NCI-H526 (cell line): Measurements from ENCODE around the gene NAP1L4.
"Not testable (repeated sequence)": the region's sequence is repeated elsewhere in the genome, so short reads cannot be mapped to it uniquely, and the experiment has no call there.

Source experiments
- DNase-seq, 2 experiments: peaks; one replicate each; lab custom pipeline; 2025; lab: John Stamatoyannopoulos, UW

Gene NAP1L4

DNA sequence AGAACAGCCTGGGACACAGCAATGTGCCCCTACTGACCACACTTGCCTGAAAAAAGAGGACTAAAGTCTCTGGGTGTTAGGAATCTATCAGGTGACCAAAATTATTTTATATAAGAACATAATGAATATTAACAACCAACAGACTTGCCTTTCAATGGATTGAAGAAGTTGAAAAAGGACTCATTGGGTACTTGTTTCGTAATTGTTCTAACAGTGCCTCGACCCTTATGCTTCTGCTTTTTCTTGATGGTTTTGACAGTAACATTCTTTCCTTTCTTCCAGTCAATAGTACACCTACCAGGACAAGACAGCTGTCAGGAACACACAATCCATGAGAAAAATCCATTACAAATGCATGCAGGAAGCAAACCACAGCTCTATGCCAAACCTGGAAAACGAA lies 33.9 kb downstream of the NAP1L4 start:
- DNase-seq: no peak

DNA sequence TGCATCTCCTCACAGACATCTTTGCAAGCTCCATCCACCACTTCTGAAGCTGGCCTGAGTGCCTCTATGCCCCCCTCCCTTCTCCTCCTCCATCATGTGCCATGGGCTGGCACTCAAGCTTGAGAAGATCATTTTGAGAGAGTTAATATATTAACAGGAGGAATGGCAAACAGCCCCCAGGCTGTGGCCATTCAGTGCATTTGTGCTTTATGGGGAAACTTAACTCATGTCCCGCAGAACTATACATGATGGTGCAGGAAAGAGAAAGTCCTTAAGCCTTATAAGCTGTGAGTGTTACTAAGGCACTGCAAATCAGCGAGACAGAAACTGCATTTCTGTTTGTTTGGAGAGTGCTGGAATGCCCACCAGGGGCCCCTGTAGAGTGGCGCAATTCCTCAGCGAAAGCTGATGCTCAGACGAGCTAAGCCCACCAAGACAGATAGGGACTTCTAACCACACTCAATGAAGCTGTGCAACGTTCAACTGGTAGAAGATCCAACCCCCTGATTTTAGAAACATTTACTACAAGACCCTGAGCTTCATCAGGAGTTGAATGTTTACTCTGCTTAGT lies 36.1 kb downstream of the NAP1L4 start:
- DNase-seq: no peak

DNA sequence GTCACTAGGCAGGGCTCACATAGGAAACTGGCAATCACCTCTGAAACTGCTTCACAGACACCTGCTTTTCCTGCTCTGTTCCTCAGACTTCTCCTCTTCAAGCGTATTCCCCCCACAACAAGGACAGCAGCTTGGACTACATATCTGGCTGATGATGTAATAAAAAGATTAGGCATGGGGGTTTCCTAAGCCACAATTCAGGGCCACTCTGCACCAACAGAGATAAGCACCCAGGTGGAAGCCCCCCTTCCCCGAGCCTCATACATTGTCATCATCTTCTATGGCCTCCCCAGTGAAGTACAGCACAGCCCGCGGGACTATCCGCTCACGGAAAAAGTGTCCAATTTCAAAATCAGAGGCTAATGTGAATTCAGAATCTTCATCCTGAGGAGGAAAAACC lies 37.9 kb downstream of the NAP1L4 start:
- DNase-seq: no peak

DNA sequence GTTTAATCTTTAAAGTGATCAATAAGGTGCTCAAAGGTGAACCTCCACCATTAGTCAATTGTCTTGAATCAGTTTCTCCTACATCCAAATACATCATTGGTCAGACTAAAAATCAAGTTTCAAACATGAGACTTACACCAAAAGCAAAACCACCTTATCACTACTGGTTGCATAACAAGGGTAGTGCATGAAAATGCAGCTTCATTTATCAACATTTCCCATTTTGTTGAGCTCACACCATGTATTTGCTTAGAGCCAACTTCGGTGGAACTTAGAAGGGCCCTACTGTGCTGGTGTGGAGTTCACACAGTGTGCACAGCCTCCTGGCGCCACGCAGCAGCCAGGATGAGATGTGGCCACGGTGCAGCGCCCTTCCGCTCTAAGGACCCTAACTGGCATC lies 39.8 kb downstream of the NAP1L4 start:
- DNase-seq: no peak

DNA sequence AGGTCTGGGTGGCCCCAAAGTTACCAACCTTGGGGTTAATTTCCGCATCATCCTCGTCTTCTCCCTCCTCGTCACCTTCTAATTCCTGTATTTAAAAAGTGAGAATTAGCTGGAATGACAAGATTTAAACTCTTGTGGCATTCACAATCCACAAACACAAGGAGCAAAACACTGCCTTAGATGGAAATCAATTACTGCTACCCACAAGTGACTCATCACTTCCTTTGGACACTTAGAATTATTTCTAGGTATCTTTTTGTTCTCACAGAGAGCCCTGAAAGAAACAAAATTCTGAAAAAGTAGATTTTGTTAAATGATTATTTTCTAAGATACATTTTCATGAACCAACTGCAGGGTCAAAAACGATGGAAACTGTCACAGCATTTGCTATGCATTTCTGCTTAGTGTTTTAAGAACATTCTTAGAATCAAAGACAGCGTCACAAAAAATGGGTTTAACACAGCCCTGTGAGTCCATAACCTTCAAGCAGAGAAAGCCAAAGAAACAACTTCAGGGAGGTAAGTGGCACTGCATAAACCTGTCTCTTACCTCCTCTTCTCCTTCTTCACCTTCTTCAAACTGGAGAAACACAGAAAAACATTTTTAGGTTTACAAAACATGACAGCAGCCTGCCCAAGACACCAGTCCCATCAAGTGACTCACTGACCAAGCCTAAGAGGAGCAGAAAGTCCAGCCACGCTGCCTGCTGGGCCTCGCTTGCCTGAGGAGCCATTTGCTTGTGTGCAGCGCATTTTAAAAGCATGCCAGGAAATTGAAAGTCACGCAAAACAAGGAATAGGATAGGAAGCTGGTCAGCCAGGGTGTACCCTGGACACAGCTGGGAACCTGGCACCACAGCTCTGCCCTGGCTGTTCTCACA lies 40.7 kb downstream of the NAP1L4 start:
- DNase-seq: no peak

DNA sequence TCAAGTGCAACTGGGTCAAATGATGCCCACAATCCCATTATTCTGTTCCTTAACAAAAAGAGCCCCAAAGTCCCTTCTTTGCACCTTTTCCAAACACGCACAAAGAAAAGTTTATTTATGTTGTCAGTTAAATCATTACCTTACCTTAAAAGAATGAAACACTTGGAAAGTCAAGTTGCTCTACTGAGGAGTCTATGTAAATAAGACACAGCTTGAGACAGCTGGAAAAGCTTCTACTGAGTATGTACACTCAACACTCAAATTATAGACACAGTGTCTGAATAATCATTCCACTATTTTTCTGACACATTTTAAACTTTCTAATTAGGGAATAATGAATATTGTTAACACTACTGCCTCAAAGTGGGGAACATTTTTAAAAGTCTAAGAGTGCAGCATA lies 41.3 kb downstream of the NAP1L4 start:
- DNase-seq: no peak

DNA sequence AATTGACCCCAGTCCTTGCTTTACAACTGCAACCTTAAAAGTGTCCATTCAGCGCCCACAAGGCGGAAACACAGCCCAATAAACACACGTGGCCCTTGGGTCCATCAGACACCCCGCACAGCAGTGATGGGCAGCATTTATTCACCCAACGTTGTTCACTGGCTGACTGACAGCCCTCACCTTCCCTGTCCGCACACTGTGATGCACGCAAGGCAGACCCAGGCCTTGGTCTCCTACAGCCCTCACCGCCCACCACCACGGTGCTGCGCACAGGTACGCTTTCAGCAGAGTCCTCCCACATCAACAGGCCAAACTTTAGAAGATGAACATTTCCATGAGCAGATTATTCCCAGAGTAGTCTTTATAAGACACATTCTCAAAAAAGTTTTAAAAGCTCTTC lies 42.2 kb downstream of the NAP1L4 start:
- DNase-seq: no peak

DNA sequence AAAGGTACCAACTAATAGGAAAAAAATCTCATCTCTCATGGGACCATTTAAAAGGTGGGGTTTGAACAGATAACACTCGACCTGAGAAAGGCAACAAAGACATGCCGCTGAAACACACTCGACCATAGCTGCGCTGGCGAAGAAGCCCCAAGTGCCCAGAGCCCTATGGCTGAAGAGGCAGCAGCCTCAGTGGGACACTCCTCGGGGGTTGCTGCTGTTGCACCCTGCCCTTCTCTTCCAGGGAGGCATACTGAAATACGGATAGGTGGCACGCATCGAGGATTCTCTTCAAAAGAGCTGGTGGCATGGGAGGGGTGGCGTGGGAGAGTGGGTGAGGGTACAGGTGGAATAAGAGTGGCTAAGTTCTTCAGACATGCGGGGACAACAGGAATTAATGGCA lies 44.4 kb downstream of the NAP1L4 start:
- no peak for DNase-seq

DNA sequence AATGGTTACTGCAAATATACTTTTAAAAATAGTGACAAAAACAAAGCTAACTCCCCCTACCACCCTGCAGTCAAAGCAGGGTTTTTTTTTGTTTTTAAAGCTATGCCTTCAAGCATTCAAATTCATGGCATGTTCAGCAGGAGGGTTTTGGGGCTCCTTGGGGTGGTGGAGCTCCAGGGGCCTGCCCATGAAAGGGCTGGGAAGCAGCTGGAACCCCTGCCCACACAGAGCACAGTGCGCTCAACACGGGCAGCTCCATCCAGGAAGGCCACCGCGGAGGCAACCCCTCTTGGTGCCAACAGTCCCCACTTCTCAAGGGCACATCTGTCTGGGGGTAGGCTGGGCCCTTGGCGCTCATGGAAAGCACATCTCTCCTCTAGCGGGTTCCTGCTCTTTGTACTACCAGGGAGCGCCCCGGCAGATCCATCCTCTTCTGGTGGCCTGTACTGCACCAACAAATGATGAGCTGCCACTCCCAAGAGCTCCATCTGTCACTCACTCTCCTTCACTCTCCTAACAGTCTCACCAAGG lies 46.3 kb downstream of the NAP1L4 start:
- no peak for DNase-seq

DNA sequence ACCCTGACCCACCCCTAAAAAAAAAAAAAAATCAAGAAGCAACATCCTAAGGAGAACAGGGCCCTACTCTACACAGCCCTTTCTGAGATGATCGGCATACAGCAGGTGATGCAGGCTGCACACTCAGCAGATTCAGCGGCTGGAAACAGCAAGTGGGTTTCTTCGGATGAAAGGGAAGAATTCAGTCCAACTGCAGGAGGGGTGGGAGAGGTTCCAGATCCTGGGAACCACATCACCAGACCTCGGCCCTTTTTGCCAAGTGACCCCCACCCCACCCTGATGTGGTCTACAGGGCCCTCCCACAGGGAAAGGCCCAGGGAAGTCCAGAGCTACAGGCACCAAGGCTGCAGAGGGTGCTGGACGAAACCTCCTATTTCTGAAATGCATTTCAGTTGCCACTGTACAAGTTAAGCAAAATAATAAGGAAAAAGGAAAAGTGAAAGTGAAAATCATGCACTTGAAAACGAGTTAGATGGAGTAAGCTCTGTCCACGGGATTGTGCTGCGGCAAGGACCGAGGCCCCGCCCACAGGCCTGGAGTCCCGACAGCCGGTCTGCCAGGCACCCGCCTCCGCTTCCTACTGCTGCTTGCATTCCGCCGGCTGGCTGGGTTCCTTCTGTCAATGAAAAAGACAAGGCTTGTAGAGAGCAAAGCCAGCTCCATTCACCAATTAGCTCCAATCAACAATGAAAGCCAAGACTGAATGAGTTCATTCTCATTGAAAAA lies 46.9 kb downstream of the NAP1L4 start:
- DNase-seq: peak in 1 of 2 experiments; percentile 52

DNA sequence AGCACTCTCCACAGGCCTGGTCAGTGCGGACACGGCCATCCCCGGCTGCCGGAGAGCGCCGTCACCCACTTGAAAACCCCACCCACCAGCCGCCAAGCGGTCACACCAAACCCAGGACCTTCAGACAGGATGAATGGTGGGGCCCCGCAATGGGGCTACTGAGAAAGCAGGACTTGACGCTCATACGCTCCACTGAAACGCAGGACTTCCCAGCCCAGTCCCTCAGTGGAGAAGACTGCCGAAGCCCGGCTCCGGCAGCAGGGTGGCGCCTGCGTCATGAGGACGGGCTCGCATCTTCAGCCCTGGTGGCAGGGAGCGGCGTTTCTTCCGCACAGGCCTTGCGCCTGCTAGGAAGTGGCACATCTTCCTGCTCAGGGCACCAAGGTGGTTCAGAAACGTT lies 47.6 kb downstream of the NAP1L4 start:
- DNase-seq: no peak

DNA sequence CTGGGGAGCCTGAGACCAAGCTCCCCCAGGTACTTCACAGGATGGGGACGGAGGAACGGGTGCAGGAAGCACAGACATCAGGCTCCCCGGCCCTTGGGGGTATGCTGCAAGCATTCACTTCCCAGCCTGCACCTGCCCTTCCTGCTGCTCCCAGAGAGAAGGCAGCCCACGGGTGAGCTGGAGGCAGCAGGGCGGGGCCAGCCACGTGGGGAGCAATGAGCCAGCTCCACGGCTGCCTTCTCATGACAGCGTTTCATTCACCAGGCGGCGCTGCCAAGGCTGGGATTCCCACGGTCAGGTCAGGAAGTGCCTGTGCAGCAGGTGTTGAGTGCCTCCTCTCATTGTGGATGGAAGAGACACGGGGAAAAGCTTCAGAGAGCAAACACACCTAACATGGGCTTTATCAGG lies 48.4 kb downstream of the NAP1L4 start:
- DNase-seq: peak; percentile 44 to 54

DNA sequence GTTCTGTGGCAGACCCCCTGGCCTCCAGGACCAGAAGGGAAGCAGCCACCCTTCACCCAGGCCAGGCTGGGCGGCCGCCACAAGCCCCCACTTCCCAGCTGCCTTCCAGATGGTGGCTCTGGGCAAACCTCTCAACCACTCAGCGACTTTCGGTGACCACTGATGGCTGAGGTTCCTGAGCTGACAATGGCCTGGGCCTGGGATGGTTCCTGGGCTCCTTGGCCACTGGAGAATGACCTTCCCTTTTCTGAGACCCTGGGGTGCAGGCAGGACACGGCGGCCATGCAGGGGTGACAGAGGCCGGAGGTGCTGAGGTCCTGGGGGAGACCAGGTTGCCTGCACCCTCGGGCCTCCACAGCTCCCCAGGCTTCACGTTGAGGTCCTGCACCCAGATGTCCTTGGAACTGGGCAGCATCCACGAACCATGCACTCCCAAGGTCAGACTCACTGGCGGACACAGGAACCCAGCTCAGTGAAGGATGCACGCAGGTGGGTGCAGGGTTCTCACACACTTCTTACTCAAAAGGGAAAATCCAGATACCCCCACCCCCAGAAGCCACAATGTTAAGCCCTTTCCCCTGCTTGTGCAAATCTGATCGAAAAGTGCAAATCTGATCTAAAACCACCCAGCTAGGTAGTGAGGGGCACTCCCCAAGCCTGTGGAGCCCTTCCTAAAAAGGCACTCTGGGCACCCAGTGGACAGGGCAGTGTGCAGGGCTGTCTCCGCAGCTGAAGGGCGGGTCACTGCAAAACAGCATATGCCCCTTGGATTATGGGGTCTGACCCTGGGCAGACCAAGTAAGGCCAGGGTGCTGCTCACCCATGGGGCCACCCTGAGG lies 49.0 kb downstream of the NAP1L4 start:
- no peak for DNase-seq

DNA sequence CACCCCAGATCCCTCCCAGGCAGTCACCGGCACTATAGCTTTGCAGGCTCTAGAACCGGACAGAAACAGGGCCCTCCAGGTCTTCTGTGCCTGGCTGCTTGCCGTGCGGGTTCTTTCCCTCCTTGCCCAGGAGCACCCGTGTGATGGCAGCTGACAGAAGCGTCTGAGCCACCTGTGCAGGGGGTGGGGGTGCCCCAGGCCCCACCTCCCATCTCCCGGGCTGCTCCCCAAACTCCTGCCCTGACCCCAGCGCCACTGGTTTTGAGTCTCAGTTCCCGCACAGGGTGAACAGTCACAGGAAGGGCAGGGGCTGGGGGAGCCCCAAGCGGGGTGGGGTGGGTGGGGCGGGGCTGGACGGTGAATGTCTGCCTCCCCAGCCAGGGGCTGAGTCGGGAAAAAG lies 49.7 kb downstream of the NAP1L4 start:
- no peak for DNase-seq

DNA sequence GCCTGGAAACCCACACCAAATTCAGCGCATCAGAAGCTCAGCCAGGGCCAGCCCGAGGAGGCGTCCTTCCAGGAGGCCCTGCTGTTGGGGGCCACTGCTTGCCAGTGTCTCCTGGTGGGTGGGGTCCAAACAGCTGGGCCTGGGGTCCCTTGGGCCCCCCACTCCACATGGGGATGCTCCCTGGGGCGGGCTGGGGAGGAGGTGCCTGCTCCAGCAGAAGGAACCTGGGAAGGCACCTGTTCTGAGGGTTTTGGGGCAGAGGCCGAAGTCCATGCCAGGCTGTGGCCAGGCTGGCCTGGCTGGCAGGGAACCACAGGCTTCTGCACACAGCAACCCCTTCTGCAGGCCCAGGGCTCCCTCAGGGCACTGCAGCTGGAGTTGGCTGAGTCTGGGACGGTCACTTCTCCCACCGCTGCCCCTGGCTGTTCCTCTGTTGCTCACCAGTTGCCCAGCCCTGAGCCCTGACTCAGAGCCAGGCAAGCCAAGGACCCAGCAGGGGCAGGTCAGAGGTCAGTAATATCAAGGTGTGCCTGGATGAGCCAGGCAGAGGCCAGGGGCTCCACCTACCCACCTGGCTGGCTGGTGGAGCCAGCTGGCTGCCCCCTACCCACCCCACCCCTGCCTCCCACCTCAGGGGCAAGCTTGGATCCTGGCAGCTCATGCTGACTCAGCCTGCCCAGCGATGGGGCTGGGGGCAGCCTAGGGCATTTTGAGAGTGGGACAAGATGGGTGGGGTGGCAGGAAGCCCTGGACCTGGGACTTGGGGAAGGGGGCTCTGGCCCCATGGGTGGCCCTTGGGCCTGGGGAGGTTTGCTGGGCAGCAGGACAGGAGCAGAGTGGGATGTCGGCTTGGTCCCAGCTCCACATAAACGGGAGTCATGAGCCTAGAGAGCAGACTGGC lies 51.0 kb downstream of the NAP1L4 start:
- no peak for DNase-seq

DNA sequence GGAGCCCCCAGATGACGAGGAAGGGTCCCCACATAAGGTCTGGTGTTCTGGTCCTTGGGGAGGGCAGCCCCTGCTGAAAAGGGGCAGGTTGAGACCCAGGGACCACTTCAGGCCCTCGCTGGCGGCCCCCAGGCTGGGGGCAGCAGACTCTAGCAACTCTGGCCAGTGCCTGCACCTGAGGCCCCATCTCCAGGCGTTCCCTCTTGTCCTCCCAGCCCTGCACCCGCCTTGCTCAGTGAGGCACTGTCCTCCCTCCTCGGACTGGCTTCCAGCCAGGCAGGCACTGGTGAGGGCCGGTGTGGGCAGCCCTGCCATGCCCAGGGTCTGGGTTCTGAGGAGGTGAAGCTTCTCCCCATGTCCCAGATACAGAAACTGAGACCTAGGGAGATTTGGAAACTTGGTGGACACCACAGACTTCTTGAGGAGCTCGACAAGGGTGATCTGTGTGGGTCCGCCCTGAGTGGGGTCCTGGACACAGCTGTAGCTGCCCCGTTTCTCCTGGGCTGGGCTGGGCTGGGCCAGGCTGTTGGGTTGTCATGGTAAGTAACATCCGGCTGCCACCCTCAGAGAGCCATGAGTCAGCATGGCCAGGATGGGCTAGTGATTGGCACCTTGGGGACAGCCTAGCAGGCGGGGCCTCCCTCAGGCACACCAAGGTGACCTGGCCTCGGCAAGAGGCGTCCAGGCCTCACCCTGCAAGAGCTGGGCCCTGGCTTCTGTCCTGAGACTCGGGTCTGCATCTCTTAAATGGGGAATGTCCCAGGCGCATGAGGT lies 51.8 kb downstream of the NAP1L4 start:
- no peak for DNase-seq

DNA sequence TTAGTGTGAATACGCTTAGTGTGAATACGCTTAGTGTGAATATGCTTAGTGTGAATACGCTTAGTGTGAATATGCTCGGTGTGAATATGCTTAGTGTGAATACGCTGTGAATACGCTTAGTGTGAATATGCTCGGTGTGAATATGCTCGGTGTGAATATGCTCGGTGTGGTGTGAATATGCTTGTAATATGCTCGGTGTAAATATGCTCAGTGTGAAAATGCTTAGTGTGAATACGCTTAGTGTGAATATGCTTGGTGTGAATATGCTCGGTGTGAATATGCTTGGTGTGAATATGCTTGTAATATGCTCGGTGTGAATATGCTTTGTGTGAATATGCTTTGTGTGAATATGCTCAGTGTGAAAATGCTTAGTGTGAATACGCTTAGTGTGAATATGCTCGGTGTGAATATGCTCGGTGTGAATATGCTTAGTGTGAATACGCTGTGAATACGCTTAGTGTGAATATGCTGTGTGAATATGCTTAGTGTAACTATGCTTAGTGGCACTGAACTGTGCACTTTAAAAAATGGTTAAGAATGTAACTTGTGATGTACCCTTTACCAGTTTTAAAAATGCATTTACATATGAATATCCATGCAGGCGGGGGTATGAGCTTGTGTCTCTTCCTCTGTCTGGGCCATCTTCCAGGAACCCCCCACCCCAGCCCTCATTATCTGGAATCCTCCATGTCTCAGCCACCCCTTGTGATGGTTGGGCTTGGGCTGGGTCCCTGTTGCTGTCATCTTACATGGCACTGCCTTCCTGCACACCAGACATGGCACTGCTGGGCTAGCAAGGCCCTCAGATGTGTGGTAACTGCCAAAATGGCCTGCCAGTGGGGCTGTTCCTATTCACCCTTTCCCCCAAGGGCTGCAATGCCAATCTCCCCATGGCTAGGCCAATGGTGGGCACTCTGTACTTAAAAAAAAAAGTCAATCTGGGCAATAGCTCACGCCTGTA lies 53.4 kb downstream of the NAP1L4 start:
- not testable (repeated sequence) for DNase-seq

DNA sequence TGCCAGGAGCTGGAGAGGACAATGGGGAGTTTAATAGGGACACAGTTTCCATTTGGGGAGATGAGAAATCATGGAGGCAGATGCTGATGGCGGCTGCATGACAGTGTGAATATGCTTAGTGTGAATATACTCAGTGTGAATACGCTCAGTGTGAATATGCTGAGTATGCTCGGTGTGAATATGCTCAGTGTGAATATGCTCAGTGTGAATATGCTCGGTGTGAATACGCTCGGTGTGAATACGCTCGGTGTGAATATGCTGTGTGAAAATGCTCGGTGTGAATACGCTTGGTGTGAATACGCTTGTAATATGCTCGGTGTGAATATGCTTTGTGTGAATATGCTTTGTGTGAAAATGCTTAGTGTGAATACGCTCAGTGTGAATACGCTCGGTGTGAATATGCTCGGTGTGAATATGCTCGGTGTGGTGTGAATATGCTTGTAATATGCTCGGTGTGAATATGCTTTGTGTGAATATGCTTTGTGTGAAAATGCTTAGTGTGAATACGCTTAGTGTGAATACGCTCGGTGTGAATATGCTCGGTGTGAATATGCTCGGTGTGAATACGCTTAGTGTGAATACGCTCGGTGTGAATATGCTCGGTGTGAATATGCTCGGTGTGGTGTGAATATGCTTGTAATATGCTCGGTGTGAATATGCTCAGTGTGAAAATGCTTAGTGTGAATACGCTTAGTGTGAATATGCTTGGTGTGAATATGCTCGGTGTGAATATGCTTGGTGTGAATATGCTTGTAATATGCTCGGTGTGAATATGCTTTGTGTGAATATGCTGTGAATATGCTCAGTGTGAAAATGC lies 54.3 kb downstream of the NAP1L4 start:
- not testable (repeated sequence) for DNase-seq
